OCI-LY1 (cell line): ENCODE data around the gene RAB4A.

Source experiments
- CTCF ChIP-seq: fragments of 200-600 bp; sonication (generic), shearing (Covaris generic); IDR thresholded peaks from 2 replicates; pipeline ENCODE4 v1.5.1; 2017; ENCODE audit warnings: mild to moderate bottlenecking, antibody characterized with exemption, low read length, moderate library complexity, mixed read lengths
- EZH2 ChIP-seq: fragments of 200-600 bp; sonication (generic), shearing (Covaris generic); IDR thresholded peaks from 2 replicates; pipeline ENCODE4 v1.8.0; 2017; ENCODE audit warnings: borderline replicate concordance, mixed run types, mild to moderate bottlenecking, antibody characterized with exemption, low read length, moderate library complexity, mixed read lengths

GRCh38 chr1:229323885-229324553 is 53.1 kb downstream of the RAB4A start:
- no peak for TF ChIP-seq CTCF
- no peak for TF ChIP-seq EZH2
